ENCODE measurements around the gene RGS7. TPM values are rescaled to one million over a fixed set of nuclear protein-coding genes. Genes with fewer than 3 reads are reported as not detected.

Gene RGS7
- polyA plus RNA-seq (22.2 and 24.2 TPM in 2 replicates), polyA minus RNA-seq (22.6 and 27.0 TPM in 2 replicates)

DNA sequence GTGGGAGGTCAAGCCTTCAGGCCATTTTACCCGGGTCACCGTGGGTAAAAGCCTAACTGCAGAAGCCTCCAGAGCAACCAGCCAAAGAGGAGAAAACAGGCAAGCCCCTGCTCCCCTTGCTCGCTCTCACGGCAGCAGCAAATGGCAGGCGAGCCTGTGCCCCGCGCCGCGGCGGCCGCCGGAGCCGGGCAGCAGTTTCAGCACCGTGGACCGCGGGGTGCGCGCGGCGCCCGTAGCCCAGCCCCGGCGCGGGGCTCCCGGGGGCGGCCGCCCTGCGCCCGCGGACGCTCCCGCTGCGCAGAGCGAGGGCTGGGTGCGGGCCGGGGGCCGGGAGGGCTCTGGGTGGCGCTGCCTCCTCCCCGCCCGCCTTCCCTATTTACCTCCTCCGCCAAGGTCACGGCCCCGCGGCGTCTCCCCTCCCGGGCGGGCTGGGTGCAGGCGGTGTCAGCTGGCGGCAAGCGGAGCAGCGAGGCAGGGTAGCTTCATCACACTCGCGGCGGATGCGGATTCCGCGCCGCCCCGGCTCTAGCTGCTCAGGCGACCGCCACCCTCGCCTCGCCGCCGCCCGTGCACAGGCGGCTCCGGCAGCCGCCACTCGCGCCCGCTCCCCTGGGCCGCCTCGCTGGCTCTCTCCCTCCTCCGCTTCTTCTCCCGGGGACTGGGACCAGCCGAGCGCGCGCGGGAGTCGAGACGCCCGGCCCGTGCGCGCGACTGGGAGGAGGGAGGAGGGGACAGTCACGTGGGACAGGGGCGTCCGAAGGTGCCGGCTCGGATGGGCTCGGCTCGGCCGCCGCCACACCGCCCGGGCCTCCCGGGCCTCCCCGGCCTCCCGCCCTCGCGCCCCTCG is at the start of gene RGS7:
Gene RGS7, minus strand, starts transcription at position 687 of the 847 bp plus-strand sequence.
- peak within 1 kb of the TSS; percentile 71 for H3K9ac ChIP-seq (ENCODE audit: low read length)
- H3K79me2 ChIP-seq (replicated peaks; ENCODE audit: insufficient read depth, low read length) = peaks cover 7% of the 10 kb centered on the region
- peak within 1 kb of the TSS; percentile 42 for H3K27ac ChIP-seq (ENCODE audit: low read length)
- peak within 1 kb of the TSS; percentile 82 for H3K4me3 ChIP-seq (ENCODE audit: low read length)
- no peaks in the 10 kb centered on the region for H4K20me1 ChIP-seq (ENCODE audit: insufficient read depth)
- H3K36me3 ChIP-seq (ENCODE audit: insufficient read depth, low read length) = no peaks in the 10 kb centered on the region
- TF ChIP-seq EZH2 (IDR thresholded peaks at IDR 0.05; ENCODE audit: borderline replicate concordance, insufficient read depth, low read length, poor library complexity, severe bottlenecking) = no peak
- TF ChIP-seq, protein P1, sequence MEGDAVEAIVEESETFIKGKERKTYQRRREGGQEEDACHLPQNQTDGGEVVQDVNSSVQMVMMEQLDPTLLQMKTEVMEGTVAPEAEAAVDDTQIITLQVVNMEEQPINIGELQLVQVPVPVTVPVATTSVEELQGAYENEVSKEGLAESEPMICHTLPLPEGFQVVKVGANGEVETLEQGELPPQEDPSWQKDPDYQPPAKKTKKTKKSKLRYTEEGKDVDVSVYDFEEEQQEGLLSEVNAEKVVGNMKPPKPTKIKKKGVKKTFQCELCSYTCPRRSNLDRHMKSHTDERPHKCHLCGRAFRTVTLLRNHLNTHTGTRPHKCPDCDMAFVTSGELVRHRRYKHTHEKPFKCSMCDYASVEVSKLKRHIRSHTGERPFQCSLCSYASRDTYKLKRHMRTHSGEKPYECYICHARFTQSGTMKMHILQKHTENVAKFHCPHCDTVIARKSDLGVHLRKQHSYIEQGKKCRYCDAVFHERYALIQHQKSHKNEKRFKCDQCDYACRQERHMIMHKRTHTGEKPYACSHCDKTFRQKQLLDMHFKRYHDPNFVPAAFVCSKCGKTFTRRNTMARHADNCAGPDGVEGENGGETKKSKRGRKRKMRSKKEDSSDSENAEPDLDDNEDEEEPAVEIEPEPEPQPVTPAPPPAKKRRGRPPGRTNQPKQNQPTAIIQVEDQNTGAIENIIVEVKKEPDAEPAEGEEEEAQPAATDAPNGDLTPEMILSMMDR (IDR thresholded peaks at IDR 0.05; ENCODE audit: poor library complexity, severe bottlenecking) = no peak
- TF ChIP-seq SMC3 (conservative IDR thresholded peaks at IDR 0.05; ENCODE audit: poor library complexity) = peak; percentile 51
- TF ChIP-seq RAD21 (conservative IDR thresholded peaks at IDR 0.05) = peak; percentile 54
- TF ChIP-seq REST (IDR thresholded peaks at IDR 0.05; ENCODE audit: borderline replicate concordance) = peak; percentile 42
- TF ChIP-seq POLR2AphosphoS5 (IDR thresholded peaks at IDR 0.05) = peak; percentile 57
- peak; percentile 83 for TF ChIP-seq TAF1 (IDR thresholded peaks at IDR 0.05; ENCODE audit: low read depth)
- peak; percentile 21 for TF ChIP-seq EP300 (conservative IDR thresholded peaks at IDR 0.05; ENCODE audit: poor library complexity, severe bottlenecking)
- peak; percentile 64 for TF ChIP-seq MXI1 (conservative IDR thresholded peaks at IDR 0.05; ENCODE audit: poor library complexity, severe bottlenecking)
- H3K4me2 ChIP-seq (ENCODE audit: low read length) = peak within 1 kb of the TSS; percentile 43
- H3K27me3 ChIP-seq (ENCODE audit: insufficient read depth, low read depth, low read length) = peaks cover 9% of the 10 kb centered on the region
- H3F3A ChIP-seq (ENCODE audit: insufficient read depth, low read length, poor library complexity, severe bottlenecking) = no peaks in the 10 kb centered on the region
- no peaks in the 10 kb centered on the region for H3K9me2 ChIP-seq (ENCODE audit: insufficient read depth, low read length)
- no peaks in the 10 kb centered on the region for H3K9me3 ChIP-seq (ENCODE audit: low read length)
- no peak within 1 kb of the TSS for H2AFZ ChIP-seq (ENCODE audit: low read depth, low read length)

DNA sequence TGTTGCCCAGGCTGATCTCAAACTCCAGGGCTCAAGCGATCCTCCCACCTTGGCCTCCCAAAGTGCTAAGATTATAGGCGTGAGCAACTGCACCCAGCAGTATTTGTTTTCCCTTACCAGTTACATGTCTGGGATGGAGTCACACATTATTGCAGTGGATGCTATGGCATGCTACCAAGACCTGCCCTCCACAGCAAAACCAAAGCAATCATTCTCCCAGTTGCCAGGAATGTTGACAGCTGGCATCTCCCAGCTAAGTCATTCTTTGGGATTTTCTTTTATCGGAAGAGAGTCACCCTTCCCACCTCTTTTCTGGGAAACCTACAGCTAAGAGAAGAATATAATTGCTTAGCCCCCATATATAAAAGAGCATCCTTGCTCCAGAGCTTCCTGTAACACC is 49.4 kb upstream of the RGS7 start:
- Histone ChIP-seq H2AFZ (ENCODE audit: low read depth, low read length) (no peak overlapping the region), H4K20me1 (ENCODE audit: insufficient read depth) (no peaks in the 10 kb centered on the region)

More for the DNA sequence above, 49.4 kb upstream of the RGS7 start:
- H3K27ac ChIP-seq (ENCODE audit: low read length) = no peak overlapping the region
- H3K9me3 ChIP-seq (ENCODE audit: low read length) = no peaks in the 10 kb centered on the region
- no peak overlapping the region for H3K9ac ChIP-seq (ENCODE audit: low read length)
- no peaks in the 10 kb centered on the region for H3K79me2 ChIP-seq (replicated peaks; ENCODE audit: insufficient read depth, low read length)
- no peak for TF ChIP-seq REST (IDR thresholded peaks at IDR 0.05; ENCODE audit: borderline replicate concordance)
- TF ChIP-seq, protein P1 (IDR thresholded peaks at IDR 0.05; ENCODE audit: poor library complexity, severe bottlenecking) = no peak
- TF ChIP-seq MXI1 (conservative IDR thresholded peaks at IDR 0.05; ENCODE audit: poor library complexity, severe bottlenecking) = no peak
- TF ChIP-seq RAD21 (conservative IDR thresholded peaks at IDR 0.05) = no peak
- no peak for TF ChIP-seq SMC3 (conservative IDR thresholded peaks at IDR 0.05; ENCODE audit: poor library complexity)
- no peak for TF ChIP-seq EP300 (conservative IDR thresholded peaks at IDR 0.05; ENCODE audit: poor library complexity, severe bottlenecking)
- TF ChIP-seq TAF1 (IDR thresholded peaks at IDR 0.05; ENCODE audit: low read depth) = no peak
- no peak for TF ChIP-seq EZH2 (IDR thresholded peaks at IDR 0.05; ENCODE audit: borderline replicate concordance, insufficient read depth, low read length, poor library complexity, severe bottlenecking)
- no peak for TF ChIP-seq POLR2AphosphoS5 (IDR thresholded peaks at IDR 0.05)
- H3K4me3 ChIP-seq (ENCODE audit: low read length) = no peak overlapping the region
- H3K4me2 ChIP-seq (ENCODE audit: low read length) = no peak overlapping the region
- no peaks in the 10 kb centered on the region for H3K9me2 ChIP-seq (ENCODE audit: insufficient read depth, low read length)
- no peaks in the 10 kb centered on the region for H3F3A ChIP-seq (ENCODE audit: insufficient read depth, low read length, poor library complexity, severe bottlenecking)
- H3K27me3 ChIP-seq (ENCODE audit: insufficient read depth, low read depth, low read length) = no peaks in the 10 kb centered on the region
- no peaks in the 10 kb centered on the region for H3K36me3 ChIP-seq (ENCODE audit: insufficient read depth, low read length)
